NCI-H2227 (cell line): ENCODE data around the gene ITM2C.

Experiments used
- DNase-seq: peaks from one replicate; lab custom pipeline; 2025; ENCODE audit not compliant: unreplicated experiment; lab: John Stamatoyannopoulos, UW

ITM2C gene

DNA sequence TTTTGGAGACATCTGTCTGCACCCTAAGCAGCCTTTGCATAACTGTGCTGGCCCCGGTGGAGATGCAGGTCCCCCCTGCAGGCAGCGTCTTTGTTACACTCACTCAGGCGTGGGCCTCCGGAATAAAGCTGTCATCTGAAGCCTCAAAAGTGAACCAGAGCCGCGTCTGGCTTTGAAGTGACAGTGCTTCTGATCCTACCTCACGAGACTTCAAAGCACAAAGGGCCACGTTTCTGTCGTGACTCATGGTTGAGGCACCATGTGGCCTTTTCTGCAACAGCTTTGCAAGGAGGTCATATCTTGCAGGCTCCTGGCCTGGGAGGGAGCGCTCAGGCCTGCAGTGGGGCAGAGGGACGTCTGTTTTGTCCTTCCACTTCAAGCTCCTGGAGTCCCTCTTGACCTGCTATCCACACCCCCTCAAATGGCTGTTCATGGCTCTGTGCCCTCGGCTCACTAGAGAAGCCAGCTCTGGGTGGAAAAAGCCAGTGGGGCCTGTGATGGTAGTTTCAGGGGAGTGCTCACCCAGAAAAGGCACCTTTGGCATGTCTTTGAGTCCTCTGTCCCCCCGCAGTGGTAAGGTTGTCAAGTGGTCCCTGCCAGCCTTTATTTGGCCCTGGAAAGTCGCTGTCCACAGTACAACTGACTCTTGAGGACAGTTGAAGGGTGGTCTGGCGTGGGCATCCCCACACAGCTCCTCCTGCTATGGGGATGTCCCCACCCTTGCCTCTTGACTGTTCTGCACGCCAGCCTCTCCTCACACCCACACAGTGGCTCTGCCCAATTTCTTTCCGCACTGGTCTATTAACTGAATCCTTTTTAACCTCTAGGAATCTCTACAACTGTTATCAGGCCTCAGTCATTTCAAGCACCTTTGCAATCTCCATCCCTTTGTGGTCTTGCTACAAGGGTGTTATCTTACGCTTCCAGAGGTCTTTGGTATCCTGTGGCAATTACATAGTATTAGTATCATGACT lies 41.0 kb downstream of the ITM2C start:
- no peak for DNase-seq

DNA sequence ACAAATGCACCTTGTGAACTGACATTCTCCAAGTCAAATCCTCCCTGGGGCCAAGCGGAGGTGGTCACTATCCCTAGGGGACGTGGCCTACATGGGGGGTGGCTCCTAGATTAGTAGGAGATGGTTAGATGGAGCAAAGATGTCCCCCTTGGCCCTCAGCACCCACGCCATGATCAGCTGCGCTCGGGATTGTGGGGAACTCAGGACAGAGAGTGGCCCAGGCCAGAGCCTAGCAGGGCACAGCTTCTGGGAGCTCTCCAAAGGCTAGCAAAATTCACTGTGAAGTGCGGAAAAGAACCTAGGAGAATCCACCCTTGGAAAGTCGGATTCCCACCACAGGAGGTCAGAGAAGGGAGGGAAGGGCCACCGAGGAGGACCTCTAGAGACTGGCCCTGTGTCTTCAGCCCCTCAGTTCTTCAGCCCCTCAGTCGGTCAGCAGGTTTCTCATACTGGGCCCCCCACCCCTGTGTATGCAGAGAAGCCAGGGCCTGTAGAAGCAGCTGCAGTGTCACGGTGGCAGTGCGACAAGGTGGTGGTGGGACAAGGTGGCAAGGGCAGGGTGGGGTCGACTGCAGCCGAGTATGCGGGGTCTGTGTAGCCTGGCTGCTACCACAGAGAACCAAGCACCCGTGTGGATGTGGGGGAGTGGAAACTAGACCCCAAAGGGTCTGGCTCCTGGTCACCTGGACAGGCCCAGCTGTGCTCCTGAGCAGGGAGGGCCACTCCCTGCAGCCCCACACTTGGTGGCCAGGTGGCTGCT lies 41.9 kb downstream of the ITM2C start:
- no peak for DNase-seq

GRCh38 chr2:230907361-230908091 lies 42.8 kb downstream of the ITM2C start:
- DNase-seq = no peak

GRCh38 chr2:230908092-230908594 lies 43.4 kb downstream of the ITM2C start:
- DNase-seq = no peak

GRCh38 chr2:230908595-230909191 lies 44.0 kb downstream of the ITM2C start:
- DNase-seq = no peak

DNA sequence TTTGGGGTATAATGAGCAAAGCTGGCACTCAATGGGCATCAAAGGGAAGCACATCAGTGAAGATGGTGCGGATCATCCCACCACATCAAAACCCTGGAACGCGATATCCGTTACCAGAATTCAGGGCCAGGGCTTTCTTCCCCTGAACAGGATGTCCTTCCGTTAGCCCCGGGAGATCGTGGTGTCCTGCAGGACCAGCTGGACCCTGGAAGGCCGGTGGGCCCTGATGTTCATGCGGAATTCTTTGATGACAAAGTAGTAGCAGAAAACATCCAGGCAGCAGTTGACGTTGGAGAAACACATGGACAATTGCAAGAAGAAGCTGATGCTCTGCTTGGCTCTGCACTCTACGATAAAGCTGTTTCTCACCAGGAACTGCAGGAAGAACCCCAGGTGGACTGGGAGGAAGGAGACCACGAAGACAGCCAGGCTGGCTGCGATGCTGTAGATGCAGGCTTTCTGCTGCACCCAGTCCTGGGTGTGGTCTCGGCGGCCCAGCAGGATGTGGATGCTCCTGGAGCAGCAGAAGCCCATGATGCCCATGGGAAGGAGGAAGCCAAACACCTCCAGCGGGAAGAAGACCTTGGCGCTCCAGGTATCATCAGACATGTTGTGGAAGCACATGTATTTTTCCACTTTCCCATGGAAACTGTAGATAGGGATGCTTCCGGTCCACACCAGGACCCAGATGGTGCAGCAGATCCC lies 45.3 kb downstream of the ITM2C start:
- DNase-seq = no peak

DNA sequence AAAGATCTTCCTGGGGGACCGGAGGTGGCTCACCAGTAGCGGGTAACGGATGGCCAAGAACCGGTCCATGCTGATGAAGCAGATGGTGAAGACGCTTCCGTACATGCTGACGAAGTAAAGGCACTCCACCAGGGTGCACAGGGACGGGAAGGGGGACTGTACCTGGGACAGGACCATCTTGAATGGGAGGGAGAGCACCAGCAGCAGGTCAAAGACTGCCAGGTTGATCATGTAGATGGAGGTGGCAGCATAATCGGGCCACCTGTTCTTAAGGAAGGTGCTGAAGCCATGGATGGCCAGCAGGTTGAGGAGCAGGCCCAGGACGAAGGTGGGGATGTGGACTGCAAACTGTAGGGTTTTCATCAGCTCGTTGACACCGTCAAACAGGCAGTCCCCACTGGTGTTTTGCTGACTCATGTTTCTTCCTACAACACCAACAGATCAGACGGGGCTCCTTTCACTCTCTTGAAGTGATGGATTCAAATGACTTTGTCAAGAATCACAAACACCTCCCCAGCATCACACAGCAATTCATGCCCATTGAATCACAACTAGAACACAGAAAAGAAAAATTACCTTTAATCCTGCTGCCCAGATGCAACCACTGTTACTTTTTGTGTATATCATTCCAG lies 45.9 kb downstream of the ITM2C start:
- no peak for DNase-seq

DNA sequence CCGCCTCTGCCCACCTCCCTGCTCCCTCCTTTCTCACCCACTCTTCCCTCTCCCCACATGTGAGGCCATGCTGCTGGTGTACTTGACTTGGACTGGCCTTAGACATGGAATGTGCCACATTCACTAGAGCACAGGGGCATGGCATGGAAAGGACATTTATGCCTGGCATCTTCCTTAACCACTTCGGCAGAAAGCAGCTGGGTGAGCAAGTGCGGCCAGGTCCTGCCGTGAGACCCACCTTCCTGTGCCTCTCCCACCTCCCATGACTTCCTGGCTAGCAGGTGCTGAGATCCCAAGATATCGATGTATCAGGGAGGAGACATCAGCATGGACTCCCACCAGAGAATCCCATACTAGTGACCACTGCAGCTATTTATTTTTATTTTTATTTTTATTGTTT lies 47.3 kb downstream of the ITM2C start:
- DNase-seq = no peak

GRCh38 chr2:230912724-230913123 lies 48.0 kb downstream of the ITM2C start:
- DNase-seq = no peak

- DNase-seq = peak; percentile 11
Measured at GRCh38 chr2:230913406-230914143, 48.8 kb downstream of the ITM2C start.

- DNase-seq = no peak
Measured at GRCh38 chr2:230914886-230915285, 50.1 kb downstream of the ITM2C start.

GRCh38 chr2:230915319-230915718 lies 50.6 kb downstream of the ITM2C start:
- no peak for DNase-seq

DNA sequence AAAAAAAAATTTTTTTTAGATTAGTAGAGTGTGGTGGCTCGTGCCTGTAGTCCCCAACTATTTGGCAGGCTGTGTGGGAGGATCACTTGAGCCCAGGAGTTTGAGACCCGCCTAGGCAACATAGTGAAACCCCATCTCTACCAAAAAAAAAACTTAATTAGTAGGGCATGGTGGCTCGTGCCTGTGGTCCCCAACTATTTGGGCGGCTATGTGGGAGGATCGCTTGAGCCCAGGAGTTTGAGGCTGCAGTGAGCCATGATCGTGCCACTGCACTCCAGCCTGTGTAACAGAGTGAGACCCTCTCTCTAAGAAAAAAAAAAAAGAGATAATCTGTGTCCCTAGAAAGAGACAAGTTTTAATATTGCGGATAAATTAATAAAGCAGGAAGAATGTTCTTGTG lies 51.5 kb downstream of the ITM2C start:
- no peak for DNase-seq

GRCh38 chr2:230919240-230919639 lies 54.5 kb downstream of the ITM2C start:
- no peak for DNase-seq

GRCh38 chr2:230919681-230920080 lies 54.9 kb downstream of the ITM2C start:
- DNase-seq = no peak

GRCh38 chr2:230920167-230920566 lies 55.4 kb downstream of the ITM2C start:
- peak; percentile 4 for DNase-seq

DNA sequence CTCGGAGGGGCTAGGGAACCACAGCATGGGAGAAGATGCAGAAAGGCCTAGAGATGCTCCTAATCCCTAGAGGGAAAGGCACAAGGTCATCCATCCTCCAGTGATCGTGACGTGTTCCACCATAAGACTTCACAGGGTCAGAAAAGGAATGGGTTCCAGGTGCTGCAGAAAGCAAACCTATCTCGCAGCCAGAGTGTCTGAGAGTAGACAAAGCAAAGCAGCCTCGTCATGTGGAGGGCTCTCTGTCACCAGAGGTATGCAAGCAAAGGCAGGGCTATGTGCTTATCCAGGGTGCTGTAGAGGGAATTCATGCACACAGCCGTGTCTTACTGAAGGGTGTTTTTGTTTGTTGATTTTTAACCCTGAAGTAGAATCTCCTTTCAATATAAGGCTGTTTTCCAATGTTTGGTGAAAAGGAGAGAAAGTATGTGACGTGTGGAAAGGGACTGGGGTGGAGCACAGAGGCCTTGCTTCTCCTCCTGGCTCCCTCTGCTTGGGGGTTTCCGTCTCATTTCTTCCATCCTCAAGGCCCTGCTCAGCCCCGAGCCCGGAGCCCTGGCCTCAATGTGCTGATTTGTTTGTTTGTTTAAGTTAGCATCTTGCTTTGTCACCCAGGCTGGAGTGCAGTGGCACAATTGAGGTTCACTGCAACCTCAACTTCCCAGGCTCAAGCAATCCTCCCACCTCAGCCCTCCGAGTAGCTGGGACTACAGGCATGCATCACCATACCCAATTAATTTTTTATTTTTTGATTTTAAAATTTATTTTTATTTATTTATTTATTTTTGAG lies 57.3 kb downstream of the ITM2C start:
- peak; percentile 13 for DNase-seq
